ENCODE data around the gene CNTNAP5.

Gene CNTNAP5

DNA sequence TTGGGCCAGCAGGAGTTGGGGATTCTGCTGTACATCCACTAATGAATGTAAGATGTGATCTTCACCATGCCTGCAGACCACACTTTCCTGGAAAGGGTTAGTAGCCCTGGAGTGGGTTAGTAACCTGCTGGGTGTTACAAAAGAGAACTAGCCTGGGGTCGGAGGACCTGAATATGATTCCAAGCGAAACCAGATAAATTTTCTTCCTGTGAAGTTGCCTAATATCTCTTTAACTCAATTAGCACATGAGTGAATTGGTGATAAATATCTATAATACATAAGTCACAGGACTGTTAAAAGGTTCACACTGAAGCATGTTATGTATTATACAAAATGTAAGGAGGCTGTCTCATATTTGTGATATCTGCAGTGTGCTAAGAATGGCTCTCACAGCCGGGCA lies 291.0 kb downstream of the CNTNAP5 start:
- no peak overlapping the region for H3K27ac ChIP-seq
- no peaks in the 10 kb centered on the region for H3K36me3 ChIP-seq
- H3K9me3 ChIP-seq (ENCODE audit: severe bottlenecking) = no peaks in the 10 kb centered on the region
- TF ChIP-seq CTCF (IDR thresholded peaks at IDR 0.05; ENCODE audit: low read depth, low read length) = no peak
- no peak for DNase-seq
- H3K27me3 ChIP-seq (ENCODE audit: insufficient read depth, low read depth, severe bottlenecking) = no peaks in the 10 kb centered on the region
- H3K4me3 ChIP-seq (ENCODE audit: low read depth, low read length) = no peak overlapping the region

- Histone ChIP-seq H3K9me3 (ENCODE audit: severe bottlenecking) (no peaks in the 10 kb centered on the region), H3K36me3 (no peaks in the 10 kb centered on the region), H3K4me3 (ENCODE audit: low read depth, low read length) (no peak overlapping the region), H3K27me3 (ENCODE audit: insufficient read depth, low read depth, severe bottlenecking) (no peaks in the 10 kb centered on the region), H3K27ac (no peak overlapping the region)
- no peak for DNase-seq
- TF ChIP-seq CTCF (IDR thresholded peaks at IDR 0.05; ENCODE audit: low read depth, low read length) = no peak
These were observed 292.0 kb downstream of the CNTNAP5 start for GRCh38 chr2:124316881-124317605.

DNA sequence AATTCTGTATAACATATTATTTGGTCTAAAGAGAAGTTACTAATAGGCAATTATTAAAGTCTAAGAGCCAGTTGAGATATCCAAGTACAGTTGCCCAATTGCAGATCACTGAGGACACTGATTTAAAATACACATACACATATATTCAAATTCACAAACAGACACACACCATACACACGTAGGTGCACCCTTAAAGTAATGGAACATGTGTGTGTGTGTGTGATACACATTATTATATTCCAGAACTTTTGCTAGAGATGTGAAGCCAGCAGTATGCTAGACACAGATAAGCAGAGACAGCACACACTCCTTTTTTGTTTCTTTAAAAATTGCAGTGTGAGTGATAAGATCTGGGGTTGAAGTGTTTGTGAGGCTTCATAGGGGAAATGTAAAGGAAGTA lies 292.5 kb downstream of the CNTNAP5 start:
- TF ChIP-seq CTCF (IDR thresholded peaks at IDR 0.05; ENCODE audit: low read depth, low read length) = no peak
- H3K9me3 ChIP-seq (ENCODE audit: severe bottlenecking) = no peaks in the 10 kb centered on the region
- DNase-seq = no peak
- no peak overlapping the region for H3K27ac ChIP-seq
- no peak overlapping the region for H3K4me3 ChIP-seq (ENCODE audit: low read depth, low read length)
- no peaks in the 10 kb centered on the region for H3K27me3 ChIP-seq (ENCODE audit: insufficient read depth, low read depth, severe bottlenecking)
- no peaks in the 10 kb centered on the region for H3K36me3 ChIP-seq

- H3K27ac ChIP-seq = no peak overlapping the region
- no peaks in the 10 kb centered on the region for H3K9me3 ChIP-seq (ENCODE audit: severe bottlenecking)
- no peak for TF ChIP-seq CTCF (IDR thresholded peaks at IDR 0.05; ENCODE audit: low read depth, low read length)
- H3K36me3 ChIP-seq = no peaks in the 10 kb centered on the region
- H3K4me3 ChIP-seq (ENCODE audit: low read depth, low read length) = no peak overlapping the region
- DNase-seq = no peak
- no peaks in the 10 kb centered on the region for H3K27me3 ChIP-seq (ENCODE audit: insufficient read depth, low read depth, severe bottlenecking)
These were observed 293.8 kb downstream of the CNTNAP5 start for GRCh38 chr2:124318913-124319312.

GRCh38 chr2:124319577-124319976 lies 294.5 kb downstream of the CNTNAP5 start:
- Histone ChIP-seq H3K36me3 (no peaks in the 10 kb centered on the region), H3K4me3 (ENCODE audit: low read depth, low read length) (no peak overlapping the region), H3K27me3 (ENCODE audit: insufficient read depth, low read depth, severe bottlenecking) (no peaks in the 10 kb centered on the region), H3K27ac (no peak overlapping the region), H3K9me3 (ENCODE audit: severe bottlenecking) (no peaks in the 10 kb centered on the region)
- TF ChIP-seq CTCF (IDR thresholded peaks at IDR 0.05; ENCODE audit: low read depth, low read length) = no peak
- DNase-seq = no peak
